HG03442 (cell line): ENCODE data around the gene OTOA.
"Not testable (repeated sequence)": the region's sequence is repeated elsewhere in the genome, so short reads cannot be mapped to it uniquely, and the experiment has no call there.

Source experiments
- ATAC-seq: cut with Tn5 transposase; IDR thresholded peaks from one replicate; pipeline ENCODE4 v1.9.1; 2021; ENCODE audit warnings: mild to moderate bottlenecking, moderate library complexity; ENCODE audit not compliant: unreplicated experiment

Gene OTOA

GRCh38 chr16:21639493-21639892 is 24.3 kb upstream of the OTOA start:
- no peak for ATAC-seq

- no peak for ATAC-seq
Measured at GRCh38 chr16:21641916-21642315, 21.9 kb upstream of the OTOA start.

- no peak for ATAC-seq
Measured at GRCh38 chr16:21642861-21643260, 20.9 kb upstream of the OTOA start.

- no peak for ATAC-seq
Measured at GRCh38 chr16:21643785-21644184, 20.0 kb upstream of the OTOA start.

- no peak for ATAC-seq
Measured at GRCh38 chr16:21644674-21645073, 19.1 kb upstream of the OTOA start.

GRCh38 chr16:21645261-21645721 is 18.5 kb upstream of the OTOA start:
- no peak for ATAC-seq

GRCh38 chr16:21646091-21646490 is 17.7 kb upstream of the OTOA start:
- no peak for ATAC-seq

- ATAC-seq: peak; percentile 81
Measured at GRCh38 chr16:21646721-21647561, 16.8 kb upstream of the OTOA start.

- ATAC-seq: no peak
Measured at GRCh38 chr16:21647562-21648164, 16.1 kb upstream of the OTOA start.

GRCh38 chr16:21649826-21650406 is 13.9 kb upstream of the OTOA start:
- not testable (repeated sequence) for ATAC-seq

GRCh38 chr16:21650521-21650920 is 13.2 kb upstream of the OTOA start:
- ATAC-seq: no peak

GRCh38 chr16:21651515-21651914 is 12.3 kb upstream of the OTOA start:
- ATAC-seq: no peak

GRCh38 chr16:21652453-21652852 is 11.3 kb upstream of the OTOA start, which contains the start of gene IGSF6:
TSS of gene IGSF6 (minus strand) at chr16:21652608. CDS start at chr16:21652598, 10 bp downstream.
- no peak for ATAC-seq

GRCh38 chr16:21653571-21653970 is 10.2 kb upstream of the OTOA start:
- no peak for ATAC-seq

- ATAC-seq: no peak
Measured at GRCh38 chr16:21654466-21654865, 9.3 kb upstream of the OTOA start.

GRCh38 chr16:21654881-21655280 is 8.9 kb upstream of the OTOA start:
- no peak for ATAC-seq

- no peak for ATAC-seq
Measured at GRCh38 chr16:21656795-21657768, 6.7 kb upstream of the OTOA start.

- no peak for ATAC-seq
Measured at GRCh38 chr16:21659124-21659523, 4.6 kb upstream of the OTOA start.

GRCh38 chr16:21664801-21665492 is 1.2 kb downstream of the OTOA start:
- ATAC-seq: no peak

- ATAC-seq: no peak
Measured at GRCh38 chr16:21666772-21667171, 3.0 kb downstream of the OTOA start.
